NCI-H128 (cell line): Measurements from ENCODE around the gene DIP2C.

Experiments used
- DNase-seq: peaks from one replicate; lab custom pipeline; 2025; ENCODE audit not compliant: unreplicated experiment; lab: John Stamatoyannopoulos, UW

The DIP2C gene

DNA sequence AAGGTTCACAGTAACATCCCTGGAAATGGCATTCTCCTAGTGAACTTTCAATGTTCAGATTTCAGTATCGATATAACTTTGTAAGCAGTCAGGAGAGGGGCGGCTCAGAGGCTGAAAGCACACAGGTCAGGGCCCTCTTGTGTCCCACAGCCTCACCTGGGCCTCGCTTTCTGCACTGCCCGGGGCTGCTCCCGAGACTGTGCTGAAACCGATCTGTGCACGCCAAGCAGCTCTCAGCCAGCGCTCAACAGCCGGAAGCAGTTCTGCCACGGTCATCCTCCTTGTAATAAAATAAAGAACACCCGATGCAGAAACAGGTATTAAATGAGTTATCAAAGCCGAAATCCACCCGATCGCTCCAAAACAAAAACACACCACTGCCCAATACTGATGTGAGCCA, 106.0 kb downstream of the DIP2C start:
- DNase-seq, result no peak

GRCh38 chr10:581776-582330, 107.6 kb downstream of the DIP2C start:
- no peak for DNase-seq

DNA sequence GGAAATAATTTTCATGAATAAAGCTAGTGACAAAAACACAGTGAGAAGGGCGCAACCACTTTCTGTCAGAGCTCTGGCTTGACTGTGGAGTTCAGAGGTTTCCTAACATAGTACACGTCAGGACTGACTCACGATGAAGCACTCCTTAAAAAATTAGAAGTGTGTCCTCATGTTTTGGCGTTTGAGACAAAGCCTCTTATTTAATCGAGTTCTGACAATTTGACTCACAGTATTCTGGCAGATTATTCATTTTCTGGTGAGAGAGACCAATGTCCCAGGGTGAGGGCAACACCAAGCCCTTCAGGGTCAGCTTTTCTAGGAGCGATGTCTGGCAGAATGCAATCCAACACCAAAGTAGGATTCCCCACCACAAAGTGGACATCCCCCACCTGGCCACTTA, 108.7 kb downstream of the DIP2C start:
- no peak for DNase-seq

DNA sequence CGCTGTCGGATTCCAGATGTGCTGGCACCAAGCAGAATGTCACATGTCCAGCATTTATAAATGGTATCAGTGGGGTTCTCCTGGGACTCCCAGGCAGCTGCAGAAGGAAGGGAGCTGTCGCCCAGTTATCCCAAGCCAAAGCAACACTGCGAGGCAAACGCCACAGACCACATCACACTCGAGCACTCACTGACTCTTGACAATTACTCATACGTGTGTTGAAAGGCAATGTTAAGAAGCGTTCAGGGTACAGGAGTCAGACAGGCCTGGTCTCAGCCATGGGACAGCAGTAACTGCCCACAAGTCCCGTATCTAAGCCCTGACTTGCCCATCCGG, 113.4 kb downstream of the DIP2C start:
- DNase-seq, result no peak

DNA sequence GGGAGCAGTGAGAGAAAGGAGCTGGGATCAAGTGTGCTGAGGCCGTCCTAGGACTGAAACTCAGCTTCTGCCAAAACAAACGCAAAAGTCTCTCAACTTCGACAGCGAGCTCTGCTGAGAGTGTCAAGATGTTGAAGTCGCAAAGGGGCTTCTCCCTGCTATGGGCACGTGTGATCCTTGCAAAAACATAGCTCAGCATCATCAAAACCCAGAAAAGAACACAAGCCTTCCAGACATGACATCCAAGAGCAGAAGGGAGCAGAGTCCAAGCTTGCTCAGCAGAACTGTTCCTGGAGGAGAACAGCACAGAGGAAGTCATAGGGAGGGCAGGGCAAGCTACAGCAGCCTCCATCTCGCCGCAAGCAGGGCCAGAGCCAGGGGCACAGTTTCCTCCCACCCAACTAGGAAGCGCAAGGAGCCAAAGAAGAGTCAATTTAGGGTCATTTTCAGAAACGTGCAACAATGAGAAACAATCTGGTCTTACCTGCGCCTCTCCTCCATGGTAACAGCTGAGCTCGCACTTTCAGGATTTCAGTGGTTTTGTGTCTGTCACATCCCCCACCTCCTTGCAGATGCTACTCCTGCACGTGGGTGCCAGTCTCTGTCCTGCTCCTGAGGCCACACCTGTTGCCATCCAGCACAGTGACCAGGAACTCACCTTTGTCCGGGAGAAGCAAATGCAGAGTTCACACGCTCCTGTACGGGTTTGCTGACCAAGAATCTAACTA, 113.9 kb downstream of the DIP2C start:
- no peak for DNase-seq

DNA sequence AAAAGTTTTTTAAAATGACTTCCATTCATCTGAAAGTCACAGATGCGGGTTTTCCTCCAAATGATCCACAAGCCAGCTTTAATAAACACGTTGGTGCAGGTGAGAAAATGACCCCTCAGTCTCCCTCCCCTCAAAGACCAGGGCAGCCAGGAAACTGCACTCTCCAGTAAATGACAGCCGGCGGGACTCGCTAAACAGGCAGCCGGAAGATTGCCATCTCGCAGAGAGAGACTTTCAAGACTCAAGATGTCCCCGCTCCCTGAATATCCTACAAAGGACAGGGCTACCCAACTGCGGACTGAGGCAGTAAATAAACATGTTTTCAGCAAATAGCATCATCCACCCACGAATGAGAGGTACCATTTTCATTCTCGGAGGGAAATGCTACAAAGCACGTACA, 116.8 kb downstream of the DIP2C start:
- DNase-seq, result no peak

DNA sequence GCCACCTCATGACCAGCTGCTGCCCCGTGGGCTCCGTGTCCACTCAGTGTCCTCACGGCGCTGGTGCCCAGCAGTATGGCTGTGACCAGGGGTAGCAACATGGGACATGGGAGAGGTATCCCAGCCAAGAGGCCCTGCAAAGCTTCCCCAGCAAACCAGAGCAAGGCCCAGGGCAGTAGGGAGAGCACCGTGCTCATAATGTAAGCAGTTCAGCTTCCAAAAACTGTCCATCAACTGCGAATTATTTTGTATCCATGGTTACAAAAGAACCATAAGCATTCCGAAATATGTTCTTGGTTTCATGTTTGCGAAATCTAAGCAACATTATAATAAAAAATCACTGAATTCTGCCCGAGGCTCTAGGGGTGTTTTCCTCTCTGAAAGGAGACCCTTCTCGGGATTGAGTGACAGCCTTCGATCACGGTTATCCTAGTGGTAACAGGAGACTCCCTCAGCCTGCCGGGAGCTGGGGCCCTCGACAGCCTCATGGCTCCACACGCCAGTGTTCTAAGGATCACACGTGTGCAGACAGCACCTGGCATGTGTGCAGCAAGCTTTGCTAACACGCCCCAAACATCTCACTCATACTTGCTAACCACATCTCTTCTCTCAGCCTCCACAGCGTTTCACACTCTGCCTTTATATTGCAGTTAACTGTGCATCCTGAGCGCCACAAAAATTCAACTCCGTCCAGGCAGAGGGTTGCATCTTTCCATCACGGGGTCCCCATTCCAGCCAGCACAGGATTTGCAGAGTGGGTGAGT, 117.6 kb downstream of the DIP2C start:
- no peak for DNase-seq

DNA sequence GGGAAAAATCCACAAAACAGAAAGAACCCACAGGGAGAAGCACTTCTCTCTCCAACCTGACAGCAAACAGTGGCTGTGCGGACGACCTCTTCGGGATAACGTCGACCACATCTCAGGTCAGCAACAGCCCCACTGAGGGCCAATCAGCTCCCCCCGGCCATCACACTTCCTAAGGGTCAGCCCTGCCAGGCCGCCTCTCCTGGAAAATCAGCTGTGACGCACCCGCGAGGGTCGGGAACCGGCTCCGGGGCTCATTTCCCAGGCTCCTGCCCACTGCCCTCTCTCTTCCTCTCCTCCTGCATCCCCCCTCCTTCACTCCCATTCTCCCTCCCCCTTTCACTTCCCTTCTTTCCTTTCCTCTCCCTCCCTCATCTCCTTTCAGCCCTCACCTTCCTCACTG, 118.3 kb downstream of the DIP2C start:
- DNase-seq, result no peak

- no peak for DNase-seq
Observed at GRCh38 chr10:570628-571163, 118.8 kb downstream of the DIP2C start.

DNA sequence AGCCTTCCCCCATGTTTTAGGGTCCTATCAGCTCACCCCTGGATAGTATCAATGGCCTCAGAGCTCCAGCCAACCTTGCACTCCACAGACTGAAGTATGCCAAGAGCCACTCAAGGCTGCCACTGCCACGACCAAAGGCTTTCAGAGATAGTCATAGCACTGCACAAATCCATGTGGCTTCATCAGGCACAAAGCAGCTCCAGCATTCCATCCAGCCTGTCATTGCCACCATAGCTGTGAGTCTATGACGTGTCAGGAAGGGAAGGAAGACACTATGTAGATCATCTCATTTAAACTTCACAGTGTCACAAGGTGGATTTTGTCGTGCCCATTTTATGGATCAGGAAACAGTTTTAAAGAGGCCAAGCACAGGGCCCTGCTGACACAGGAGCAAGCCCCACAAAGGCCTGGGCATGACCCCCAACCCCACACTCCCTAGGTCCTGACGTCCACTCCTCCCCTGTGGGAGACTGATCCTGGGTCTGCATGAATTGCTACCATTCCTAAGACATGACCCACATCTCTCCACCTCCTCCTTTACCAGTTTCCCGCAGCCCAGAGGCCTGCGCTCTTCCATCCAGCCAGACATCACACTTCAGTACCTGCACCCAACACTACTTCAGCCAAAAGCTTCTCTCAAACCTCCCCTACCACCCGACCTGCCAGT, 119.4 kb downstream of the DIP2C start:
- no peak for DNase-seq

DNA sequence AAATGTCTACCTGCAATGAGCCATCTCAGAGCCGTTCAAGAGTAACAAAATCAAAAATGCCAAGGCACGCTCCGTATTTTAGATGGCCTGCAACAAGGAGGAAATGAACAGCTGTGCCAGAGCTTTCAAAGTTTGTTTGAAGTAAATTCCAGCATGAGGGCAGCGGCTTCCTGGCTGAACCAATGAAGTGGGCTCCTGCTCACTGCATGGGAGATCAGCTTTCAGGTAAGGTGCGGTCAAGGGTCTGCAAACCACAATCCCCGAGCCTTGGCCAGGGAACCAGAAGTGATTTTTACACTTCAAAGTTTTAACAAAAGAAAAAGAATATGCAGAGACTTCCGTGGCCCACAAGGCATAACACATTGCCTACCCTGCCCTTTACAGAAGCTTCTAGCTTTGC, 120.6 kb downstream of the DIP2C start:
- DNase-seq, result no peak

GRCh38 chr10:567869-568268, 121.6 kb downstream of the DIP2C start:
- no peak for DNase-seq

- no peak for DNase-seq
Observed at GRCh38 chr10:566241-566885, 123.1 kb downstream of the DIP2C start.

DNA sequence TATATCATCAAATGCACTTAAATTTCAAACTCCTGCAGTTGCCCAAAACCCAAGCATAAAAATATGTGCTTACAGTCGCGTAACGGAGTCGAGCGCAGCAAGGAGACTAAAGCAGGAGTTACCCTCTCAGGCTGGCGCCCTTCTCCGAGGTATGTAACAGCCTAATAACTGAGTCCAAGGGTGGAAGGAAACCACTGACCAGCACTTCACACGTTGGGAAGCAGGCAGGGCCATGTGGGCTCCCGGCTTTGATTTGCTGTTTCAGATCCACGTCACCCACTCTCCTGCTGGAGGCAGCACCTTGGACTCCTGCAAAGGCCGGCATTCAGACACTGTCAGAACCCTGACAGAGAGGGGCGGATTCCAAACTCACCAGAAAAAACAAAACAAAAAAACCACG, 123.8 kb downstream of the DIP2C start:
- DNase-seq, result no peak

- no peak for DNase-seq
Observed at GRCh38 chr10:565146-565545, 124.3 kb downstream of the DIP2C start.

GRCh38 chr10:563827-564226, 125.6 kb downstream of the DIP2C start:
- no peak for DNase-seq

DNA sequence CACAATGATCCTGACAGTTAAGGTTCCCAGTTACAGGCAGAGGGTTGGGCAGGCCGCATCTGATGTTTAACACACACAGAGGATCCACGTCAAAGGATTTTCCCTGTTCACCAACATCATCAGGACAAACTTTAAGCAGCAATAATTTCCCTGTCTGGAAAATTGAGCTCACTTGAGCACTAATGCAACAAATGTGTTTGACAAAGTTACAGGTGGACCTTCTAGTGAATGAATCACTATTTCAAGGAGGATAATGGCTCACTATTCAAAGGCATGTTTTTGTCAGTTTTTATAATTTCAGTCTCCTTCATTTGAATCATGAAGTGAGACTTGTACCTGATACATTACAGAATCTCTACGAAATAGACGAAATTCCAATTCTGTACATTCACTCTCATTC, 127.3 kb downstream of the DIP2C start:
- DNase-seq, result no peak

DNA sequence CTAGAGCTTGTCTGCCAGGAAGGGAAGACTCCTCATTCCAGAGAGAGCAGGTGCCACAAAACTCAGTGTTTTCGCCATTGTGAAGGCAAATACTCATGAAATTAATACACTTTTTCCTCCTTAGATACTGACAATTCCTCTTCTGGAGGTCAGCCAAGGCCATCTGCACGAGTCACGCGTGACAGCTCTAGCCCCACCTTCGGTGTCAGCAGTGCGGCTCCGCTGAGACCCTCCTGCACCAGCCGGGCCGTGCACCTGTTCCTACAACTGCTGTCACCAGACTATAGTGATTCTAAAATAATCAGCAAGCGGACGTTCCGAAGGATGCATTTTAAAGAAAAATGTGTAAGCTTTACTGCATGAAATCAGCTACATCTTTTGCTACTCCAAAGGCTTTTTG, 127.7 kb downstream of the DIP2C start:
- DNase-seq, result no peak

DNA sequence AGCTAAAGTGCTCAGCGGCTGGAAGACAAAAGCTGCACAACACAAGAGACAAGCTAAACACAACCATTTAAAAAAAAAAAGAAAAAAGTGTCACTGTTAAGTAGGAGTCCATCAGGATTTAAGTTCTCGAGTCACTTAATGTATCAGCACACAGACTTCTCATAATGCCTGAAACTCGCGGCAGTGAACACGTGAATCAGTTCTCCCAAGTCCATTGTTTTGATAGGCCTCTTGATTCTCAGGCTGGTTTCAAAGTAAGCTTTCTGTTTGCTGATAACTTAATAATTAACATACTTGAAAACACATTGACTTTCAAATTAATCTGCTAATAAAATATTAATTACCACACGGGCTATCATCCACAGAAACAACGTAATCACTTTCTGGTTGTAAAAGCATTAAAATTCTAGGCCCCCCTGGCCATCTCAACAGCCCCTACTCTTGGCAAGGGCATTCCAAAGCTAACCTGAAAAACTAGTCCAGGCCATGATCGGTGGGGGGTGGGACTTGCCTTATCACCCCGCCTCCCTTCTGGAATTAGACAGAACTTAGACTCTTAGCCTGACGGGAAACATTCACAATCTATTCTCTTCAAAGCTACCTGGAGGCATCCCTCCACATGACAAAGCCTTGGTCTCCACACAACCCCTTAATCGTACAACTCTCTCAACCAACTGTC, 129.0 kb downstream of the DIP2C start:
- no peak for DNase-seq

GRCh38 chr10:559767-560047, 129.8 kb downstream of the DIP2C start:
- no peak for DNase-seq
